ENCODE results near the gene LRRC7.

Gene LRRC7

DNA sequence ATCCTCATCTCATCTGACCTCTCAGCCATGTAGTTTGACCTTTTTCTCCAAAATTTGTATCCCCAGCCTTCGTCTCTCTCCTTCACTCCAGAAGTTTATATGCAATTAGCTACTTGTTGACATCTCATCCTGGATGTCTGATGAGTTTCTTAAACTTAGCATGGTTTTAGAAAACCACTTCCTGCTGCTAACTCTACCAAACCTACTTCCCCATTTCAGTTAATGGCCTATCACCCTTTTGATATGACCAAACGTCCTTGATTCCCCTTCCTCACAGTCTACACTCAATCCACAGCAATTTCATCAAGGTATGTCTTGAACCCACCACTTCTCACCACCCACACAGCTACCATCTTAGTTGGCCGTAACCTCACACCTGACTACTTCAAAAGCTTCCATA is 515.8 kb downstream of the LRRC7 start:
- no peak overlapping the region for H3K27ac ChIP-seq
- TF ChIP-seq ZFX (IDR thresholded peaks at IDR 0.05), result no peak
- TF ChIP-seq, protein P1, sequence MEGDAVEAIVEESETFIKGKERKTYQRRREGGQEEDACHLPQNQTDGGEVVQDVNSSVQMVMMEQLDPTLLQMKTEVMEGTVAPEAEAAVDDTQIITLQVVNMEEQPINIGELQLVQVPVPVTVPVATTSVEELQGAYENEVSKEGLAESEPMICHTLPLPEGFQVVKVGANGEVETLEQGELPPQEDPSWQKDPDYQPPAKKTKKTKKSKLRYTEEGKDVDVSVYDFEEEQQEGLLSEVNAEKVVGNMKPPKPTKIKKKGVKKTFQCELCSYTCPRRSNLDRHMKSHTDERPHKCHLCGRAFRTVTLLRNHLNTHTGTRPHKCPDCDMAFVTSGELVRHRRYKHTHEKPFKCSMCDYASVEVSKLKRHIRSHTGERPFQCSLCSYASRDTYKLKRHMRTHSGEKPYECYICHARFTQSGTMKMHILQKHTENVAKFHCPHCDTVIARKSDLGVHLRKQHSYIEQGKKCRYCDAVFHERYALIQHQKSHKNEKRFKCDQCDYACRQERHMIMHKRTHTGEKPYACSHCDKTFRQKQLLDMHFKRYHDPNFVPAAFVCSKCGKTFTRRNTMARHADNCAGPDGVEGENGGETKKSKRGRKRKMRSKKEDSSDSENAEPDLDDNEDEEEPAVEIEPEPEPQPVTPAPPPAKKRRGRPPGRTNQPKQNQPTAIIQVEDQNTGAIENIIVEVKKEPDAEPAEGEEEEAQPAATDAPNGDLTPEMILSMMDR (conservative IDR thresholded peaks at IDR 0.05), result no peak

DNA sequence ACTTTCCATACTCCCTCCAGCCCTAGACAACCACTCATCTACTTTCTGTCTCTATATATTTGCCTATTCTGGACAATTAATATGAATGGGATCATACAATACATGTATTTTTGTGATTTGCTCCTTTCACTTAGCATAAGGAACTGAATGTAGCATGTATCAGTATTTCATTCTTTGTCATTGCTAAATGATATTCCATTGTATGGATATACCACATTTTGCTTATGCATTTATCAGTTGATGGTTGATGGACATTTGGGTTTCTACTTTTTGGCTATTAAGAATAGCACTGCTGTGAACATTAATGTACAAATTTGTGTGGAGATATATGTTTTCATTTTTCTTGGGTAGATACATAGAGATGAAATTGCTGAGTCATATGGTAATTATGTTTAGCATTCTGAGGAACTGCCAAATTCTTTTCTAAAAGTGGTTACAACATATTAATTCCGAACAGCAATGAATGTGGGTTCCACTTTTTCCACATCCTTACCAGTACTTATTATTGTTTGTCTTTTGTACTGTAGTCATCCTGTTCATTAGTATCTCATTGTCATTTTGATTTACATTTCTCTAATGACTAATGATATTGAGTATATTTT is 516.7 kb downstream of the LRRC7 start:
- no peak overlapping the region for H3K27ac ChIP-seq

DNA sequence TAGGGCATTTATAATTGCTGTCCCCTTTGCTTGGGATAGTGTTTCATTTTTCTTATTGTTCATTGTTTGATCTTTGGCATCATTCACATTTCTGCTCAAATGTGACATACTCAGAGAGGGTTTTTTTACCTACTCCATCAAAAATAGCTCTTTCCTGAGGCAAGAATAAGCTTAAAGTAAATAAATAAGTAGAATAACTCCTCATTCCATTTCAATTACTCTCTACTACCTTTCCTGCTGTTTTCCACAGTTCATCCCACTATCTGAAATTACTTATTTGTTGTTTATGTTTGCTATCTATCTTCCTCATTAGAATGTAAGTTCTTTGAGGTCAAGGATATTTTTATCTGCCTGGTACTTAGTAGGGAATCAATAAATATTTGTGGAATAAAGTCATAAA is 517.8 kb downstream of the LRRC7 start:
- TF ChIP-seq, protein P1 (conservative IDR thresholded peaks at IDR 0.05), result no peak
- no peak for TF ChIP-seq ZFX (IDR thresholded peaks at IDR 0.05)
- no peak overlapping the region for H3K27ac ChIP-seq

More for the DNA sequence above, 516.7 kb downstream of the LRRC7 start:
- TF ChIP-seq, protein P1 (conservative IDR thresholded peaks at IDR 0.05), result no peak
- no peak for TF ChIP-seq ZFX (IDR thresholded peaks at IDR 0.05)

DNA sequence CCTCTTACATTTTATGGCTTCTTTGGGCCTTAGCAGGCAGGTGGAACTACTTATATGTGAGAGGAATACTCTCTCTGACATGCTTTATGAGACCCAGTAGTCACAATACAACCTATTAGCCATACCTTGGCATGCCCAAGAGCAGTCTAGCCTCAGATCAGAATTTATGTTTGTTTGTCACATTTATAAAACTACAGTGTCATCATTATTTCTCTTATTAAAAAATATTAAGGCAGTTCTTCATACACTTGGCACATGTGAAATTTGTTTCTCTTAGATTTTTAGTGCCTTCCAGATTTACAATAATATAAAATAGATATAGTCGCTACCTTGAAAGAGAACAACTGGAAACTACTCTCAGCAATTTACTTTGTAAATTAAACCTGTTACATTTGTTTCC is 519.2 kb downstream of the LRRC7 start:
- H3K27ac ChIP-seq, result no peak overlapping the region
- no peak for TF ChIP-seq ZFX (IDR thresholded peaks at IDR 0.05)
- TF ChIP-seq, protein P1 (conservative IDR thresholded peaks at IDR 0.05), result no peak

DNA sequence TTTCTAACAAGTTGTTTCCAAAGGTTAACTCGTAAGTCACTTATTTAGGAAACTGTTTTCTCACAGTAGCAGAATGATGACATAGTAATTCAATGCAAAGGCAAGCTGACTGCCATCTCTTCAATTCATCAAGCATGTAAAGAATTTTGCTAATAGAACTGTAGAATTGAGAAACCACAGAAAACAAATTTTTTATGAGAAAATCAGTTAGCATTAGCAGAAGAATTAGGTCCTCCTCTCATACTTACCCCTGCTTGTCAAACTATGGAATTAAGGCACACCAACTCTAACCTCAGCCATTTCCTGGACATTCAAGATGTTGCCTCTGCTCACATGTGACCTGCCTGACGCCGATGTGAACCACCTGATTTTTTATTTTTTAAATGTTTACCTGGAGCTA is 522.4 kb downstream of the LRRC7 start:
- H3K27ac ChIP-seq, result no peak overlapping the region
- TF ChIP-seq, protein P1 (conservative IDR thresholded peaks at IDR 0.05), result no peak
- no peak for TF ChIP-seq ZFX (IDR thresholded peaks at IDR 0.05)

DNA sequence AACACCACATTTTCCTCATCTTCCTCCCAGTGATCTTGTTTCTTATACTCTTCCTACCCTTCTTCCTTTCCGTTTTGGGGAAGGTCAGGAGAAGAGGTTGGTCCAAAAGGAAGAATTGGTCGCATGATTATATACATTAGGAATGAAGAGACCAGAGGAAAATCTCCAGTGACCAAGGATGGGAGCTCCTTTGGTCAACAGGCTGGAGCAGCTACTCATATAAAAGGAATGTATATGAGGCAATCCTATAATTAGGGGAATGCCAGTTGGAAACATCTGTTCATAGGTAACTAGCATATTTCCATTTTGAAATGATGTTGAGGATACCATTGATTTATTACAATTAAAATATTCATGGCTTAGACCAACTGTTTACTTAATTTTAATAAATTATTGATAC is 523.2 kb downstream of the LRRC7 start:
- TF ChIP-seq, protein P1 (conservative IDR thresholded peaks at IDR 0.05), result no peak
- TF ChIP-seq ZFX (IDR thresholded peaks at IDR 0.05), result no peak
- no peak overlapping the region for H3K27ac ChIP-seq

DNA sequence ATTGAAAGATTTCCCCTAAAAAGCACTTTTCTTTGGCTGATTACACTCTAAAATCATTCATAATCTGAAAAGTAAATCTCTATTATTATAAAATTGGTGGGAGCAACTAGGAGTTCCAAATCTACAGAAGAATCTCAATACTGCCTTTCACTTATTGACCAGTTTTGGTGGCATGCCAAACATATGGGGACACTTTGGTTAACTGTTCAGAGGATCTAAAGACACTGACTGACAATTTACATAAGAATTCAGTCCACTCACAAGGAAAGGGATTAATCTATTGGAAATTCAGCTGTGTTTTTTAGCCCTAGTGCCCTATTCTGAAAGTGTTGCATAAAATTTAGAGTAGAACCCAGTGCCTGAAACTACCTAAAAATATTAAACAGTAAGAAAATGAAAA is 524.1 kb downstream of the LRRC7 start:
- no peak overlapping the region for H3K27ac ChIP-seq
- TF ChIP-seq, protein P1 (conservative IDR thresholded peaks at IDR 0.05), result no peak
- TF ChIP-seq ZFX (IDR thresholded peaks at IDR 0.05), result no peak

All from C4-2B (cell line).